Vagina (tissue), 2 donors: ENCODE measurements around the gene TUBGCP2. TPM values are rescaled to one million over a fixed set of nuclear protein-coding genes. Genes with fewer than 3 reads are reported as not detected.
"Not testable (repeated sequence)": the region's sequence is repeated elsewhere in the genome, so short reads cannot be mapped to it uniquely, and the experiment has no call there.

Source experiments
- DNase-seq, 2 donors: peaks; one replicate each; pipeline ENCODE4 v3.0.0-alpha.2; 2017; ENCODE audit errors: extremely low spot score in 2 of 2
- H3K27ac ChIP-seq: fragments of 200-600 bp; sonication (generic); one replicate; pipeline ENCODE4 v1.5.1; 2019
- H3K27me3 ChIP-seq: fragments of 200-600 bp; sonication (generic); one replicate; pipeline ENCODE4 v1.5.1; 2019
- H3K36me3 ChIP-seq, 2 donors: fragments of 200-600 bp; sonication (generic); one replicate each; pipeline ENCODE4 v1.5.1; 2017 to 2019
- H3K4me1 ChIP-seq: fragments of 200-600 bp; sonication (generic); one replicate; pipeline ENCODE4 v1.5.1; 2019
- H3K4me3 ChIP-seq, 2 donors: fragments of 200-600 bp; sonication (generic); 1 replicate in 1 of 2; 2 replicates in 1 of 2; pipeline ENCODE4 v1.5.1; 2016 to 2019
- H3K9me3 ChIP-seq: fragments of 200-600 bp; sonication (generic); one replicate; pipeline ENCODE4 v1.5.1; 2019
- POLR2A ChIP-seq, 2 donors: fragments of 450-650 bp; IDR thresholded peaks; one replicate each; pipeline ENCODE4 v1.6.1; 2017; ENCODE audit warnings: antibody characterized with exemption in 2 of 2, mild to moderate bottlenecking in 2 of 2, moderate library complexity in 2 of 2
- POLR2AphosphoS5 ChIP-seq, 2 donors: sonication (generic); formaldehyde crosslinking; IDR thresholded peaks; one replicate each; pipeline ENCODE4 v1.9.0; 2017; ENCODE audit warnings: antibody characterized with exemption in 2 of 2, mild to moderate bottlenecking in 2 of 2, low read depth in 1 of 2; ENCODE audit not compliant: insufficient read depth in 1 of 2
- intact Hi-C: fragments of 100-400 bp; cut with DNase I; formaldehyde crosslinking; loops from one replicate; pipeline ENCODE4 v1.15.1; 2023
- total RNA-seq: library from RNA; depleted of rRNA; stranded (reverse); fragments of >200 nt; gene quantifications from one replicate; pipeline ENCODE4 v1.2.3, GENCODE V29; 2016
- TF ChIP-seq, protein P1 (sequence below), 3 experiments: fragments of 450-650 bp in 2 of 3; fragments of 200-600 bp in 1 of 3; sonication (generic) in 1 of 3; IDR thresholded peaks; one replicate each; pipeline ENCODE4 v1.5.1; 2017 to 2019; ENCODE audit warnings: antibody characterized with exemption in 3 of 3, mild to moderate bottlenecking in 2 of 3, moderate library complexity in 2 of 3

TUBGCP2 gene
- total RNA-seq, 1 donor from 2014 or later = 41.7 TPM

DNA sequence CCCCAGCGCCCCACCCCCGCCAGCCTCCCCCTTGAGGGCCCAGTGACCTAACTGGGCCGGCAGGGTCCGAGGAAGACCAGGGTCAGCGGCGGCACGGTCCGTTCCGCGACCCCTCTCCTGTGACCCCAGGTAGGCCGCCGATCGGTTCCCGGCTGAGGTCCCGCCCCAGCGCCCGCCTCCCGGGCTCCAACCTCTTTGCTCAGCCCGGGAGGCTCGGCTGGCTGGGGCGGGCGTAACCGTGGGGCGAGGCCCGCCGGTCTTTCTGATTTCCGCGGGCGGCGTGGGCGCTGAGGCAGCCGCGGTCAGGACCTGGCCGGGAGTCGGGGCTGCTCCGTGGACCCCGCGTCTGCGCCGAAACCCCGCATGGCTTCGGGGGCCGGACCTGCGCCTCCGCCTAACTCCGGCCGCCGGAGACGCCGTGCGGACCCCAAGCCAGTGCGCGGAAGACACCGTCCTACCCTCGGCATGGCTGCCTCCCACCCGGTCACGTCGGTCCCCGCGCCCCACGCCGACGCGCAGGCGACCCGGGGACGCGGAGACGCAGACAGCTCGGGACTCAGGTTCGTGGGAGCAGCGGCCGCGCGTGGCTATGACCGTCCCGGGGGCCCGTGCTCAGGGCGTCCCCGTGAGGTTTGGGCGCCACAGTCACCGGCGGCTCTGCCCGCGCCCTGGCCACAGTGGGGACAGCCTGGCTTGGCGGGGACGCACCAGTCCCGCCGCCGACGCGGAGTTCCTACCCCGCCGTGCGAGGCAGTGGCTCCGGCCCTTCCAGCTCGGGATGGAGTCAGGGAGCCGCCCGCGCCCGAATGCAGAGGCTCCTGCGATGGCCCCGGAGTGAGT is 72.1 kb downstream of the TUBGCP2 start:
- no peaks in the 10 kb centered on the region for H3K36me3 ChIP-seq
- peaks cover 18% of the 10 kb centered on the region for H3K27me3 ChIP-seq
- TF ChIP-seq POLR2A (IDR thresholded peaks at IDR 0.05) = no peak
- TF ChIP-seq, protein P1, sequence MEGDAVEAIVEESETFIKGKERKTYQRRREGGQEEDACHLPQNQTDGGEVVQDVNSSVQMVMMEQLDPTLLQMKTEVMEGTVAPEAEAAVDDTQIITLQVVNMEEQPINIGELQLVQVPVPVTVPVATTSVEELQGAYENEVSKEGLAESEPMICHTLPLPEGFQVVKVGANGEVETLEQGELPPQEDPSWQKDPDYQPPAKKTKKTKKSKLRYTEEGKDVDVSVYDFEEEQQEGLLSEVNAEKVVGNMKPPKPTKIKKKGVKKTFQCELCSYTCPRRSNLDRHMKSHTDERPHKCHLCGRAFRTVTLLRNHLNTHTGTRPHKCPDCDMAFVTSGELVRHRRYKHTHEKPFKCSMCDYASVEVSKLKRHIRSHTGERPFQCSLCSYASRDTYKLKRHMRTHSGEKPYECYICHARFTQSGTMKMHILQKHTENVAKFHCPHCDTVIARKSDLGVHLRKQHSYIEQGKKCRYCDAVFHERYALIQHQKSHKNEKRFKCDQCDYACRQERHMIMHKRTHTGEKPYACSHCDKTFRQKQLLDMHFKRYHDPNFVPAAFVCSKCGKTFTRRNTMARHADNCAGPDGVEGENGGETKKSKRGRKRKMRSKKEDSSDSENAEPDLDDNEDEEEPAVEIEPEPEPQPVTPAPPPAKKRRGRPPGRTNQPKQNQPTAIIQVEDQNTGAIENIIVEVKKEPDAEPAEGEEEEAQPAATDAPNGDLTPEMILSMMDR (IDR thresholded peaks at IDR 0.05) = no peak
- H3K27ac ChIP-seq = no peak overlapping the region
- intact Hi-C loops = no loop called here
- peak overlapping the region; percentile 15 to 25 for H3K4me3 ChIP-seq
- no peak for DNase-seq
- H3K9me3 ChIP-seq = no peaks in the 10 kb centered on the region
- peaks cover 29% of the 10 kb centered on the region for H3K4me1 ChIP-seq

DNA sequence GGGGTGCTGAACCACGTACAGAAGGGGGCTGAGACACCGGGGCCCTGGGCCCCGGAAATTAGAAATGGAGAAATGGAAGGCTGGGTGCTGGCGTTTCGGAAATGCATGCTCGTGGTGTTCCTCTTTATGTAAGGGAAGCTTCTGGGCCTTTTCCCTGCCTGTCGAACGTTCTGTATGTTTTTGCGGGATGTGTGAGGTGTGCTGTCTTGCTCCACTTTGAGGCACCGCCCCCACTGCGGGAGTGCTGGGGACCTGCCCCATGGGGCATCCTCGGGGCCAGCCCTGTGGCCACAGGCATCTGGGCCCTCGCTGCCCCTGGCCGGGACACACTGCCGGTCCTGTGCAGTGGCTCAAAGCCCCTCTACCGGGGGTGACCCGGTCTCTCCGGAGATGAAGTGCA is 72.7 kb downstream of the TUBGCP2 start:
- DNase-seq = no peak
- peaks cover 18% of the 10 kb centered on the region for H3K27me3 ChIP-seq
- H3K4me3 ChIP-seq = no peak overlapping the region
- no peak overlapping the region for H3K27ac ChIP-seq
- TF ChIP-seq POLR2A (IDR thresholded peaks at IDR 0.05) (no peak), POLR2AphosphoS5 (IDR thresholded peaks at IDR 0.05; ENCODE audit: insufficient read depth in 1 of 2, low read depth in 1 of 2) (no peak)
- TF ChIP-seq, protein P1 (IDR thresholded peaks at IDR 0.05) = no peak
- H3K4me1 ChIP-seq = peaks cover 24% of the 10 kb centered on the region
- H3K9me3 ChIP-seq = no peaks in the 10 kb centered on the region
- H3K36me3 ChIP-seq = no peaks in the 10 kb centered on the region
- intact Hi-C loops = no loop called here

DNA sequence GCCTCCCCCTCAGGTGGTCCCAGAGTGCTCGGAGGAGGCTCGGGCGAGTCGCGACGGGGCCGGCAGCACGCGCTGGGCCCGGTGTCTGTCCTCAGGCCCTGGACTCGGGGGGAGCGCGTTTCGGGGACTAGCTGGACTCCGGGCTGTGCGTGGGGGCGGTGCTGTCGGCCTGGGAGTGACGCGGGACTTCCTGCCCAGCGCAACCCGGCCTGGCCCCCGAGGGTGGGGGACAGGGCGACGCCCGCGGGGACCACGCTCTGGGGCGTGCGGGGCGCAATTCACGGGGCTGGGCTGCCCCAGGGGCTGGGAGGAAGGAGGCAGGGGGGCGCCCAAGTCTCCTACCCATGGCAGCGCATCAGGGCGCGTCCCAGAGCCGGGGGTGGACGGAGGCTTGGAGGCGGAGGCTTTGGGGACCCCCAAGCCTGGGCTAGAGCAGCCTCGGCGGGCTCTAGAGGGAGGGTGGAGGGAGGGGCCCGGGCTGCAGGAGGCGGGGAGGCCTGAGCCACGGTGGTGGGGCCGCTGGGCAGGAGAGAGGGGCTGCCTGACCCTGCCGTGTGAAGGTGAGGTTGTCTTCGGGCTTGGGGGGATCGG is 73.3 kb downstream of the TUBGCP2 start:
- intact Hi-C loops = no loop called here
- Histone ChIP-seq H3K4me3 (peak overlapping the region in 1 of 2 donors; percentile 6), H3K9me3 (no peaks in the 10 kb centered on the region), H3K36me3 (no peaks in the 10 kb centered on the region), H3K27ac (no peak overlapping the region), H3K4me1 (peaks cover 24% of the 10 kb centered on the region), H3K27me3 (peaks cover 18% of the 10 kb centered on the region)
- TF ChIP-seq POLR2A (IDR thresholded peaks at IDR 0.05) (no peak), POLR2AphosphoS5 (IDR thresholded peaks at IDR 0.05; ENCODE audit: insufficient read depth in 1 of 2, low read depth in 1 of 2) (no peak)
- TF ChIP-seq, protein P1 (IDR thresholded peaks at IDR 0.05) = no peak
- no peak for DNase-seq

DNA sequence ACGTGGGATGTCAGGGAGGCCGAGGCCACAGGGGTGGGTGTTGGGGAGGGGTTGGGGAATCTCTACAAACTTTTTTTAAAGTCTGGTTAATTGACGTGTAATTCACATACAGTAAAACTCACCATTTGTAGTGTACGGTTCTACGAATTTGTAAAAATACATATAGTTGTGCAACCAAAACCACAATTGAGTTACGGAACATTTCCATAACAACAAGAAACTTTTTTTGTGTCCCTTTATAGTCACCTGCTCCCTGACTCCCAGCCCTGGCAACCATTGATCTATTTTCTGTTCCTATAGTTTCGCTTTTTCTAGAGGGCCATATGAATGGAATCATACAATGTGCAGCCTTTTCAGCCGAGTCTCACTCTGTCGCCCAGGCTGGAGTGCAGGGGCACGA is 73.9 kb downstream of the TUBGCP2 start:
- peaks cover 26% of the 10 kb centered on the region for H3K4me1 ChIP-seq
- H3K4me3 ChIP-seq, H3K36me3 ChIP-seq, H3K27ac ChIP-seq, intact Hi-C loops, DNase-seq, H3K9me3 ChIP-seq: not testable (repeated sequence)
- peaks cover 18% of the 10 kb centered on the region for H3K27me3 ChIP-seq

DNA sequence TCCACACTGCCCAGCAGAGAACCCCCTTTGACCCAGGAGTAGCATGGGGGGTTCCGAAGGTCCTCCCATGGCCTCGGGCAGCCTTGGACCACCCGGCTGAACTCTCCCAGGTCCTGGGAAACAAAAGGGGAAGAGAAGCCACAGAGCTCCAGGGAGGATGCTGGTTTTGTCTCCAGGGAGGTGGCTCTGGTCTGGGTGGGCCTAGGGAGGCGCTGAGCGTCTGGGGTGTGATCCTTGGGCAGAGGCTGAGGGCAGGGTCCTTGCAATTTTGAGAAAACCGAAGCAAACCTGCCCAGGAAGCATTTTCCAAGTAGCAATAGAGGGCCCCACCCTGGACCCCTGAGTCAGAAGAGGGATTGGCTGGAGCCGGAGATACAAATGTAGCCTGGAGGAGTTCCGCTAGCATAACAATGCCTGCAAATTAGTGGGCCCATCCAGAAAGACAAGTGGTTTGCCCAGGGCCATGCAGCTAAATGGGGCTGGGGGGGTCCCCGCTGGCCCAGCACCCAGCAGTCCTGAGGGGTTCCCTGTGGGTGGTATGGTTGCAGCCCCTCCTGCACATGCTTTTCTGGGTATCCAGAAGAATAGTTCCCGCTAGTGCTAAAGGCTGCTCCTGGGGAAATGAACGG is 76.6 kb downstream of the TUBGCP2 start:
- Histone ChIP-seq H3K9me3 (no peaks in the 10 kb centered on the region), H3K4me3 (no peak overlapping the region), H3K36me3 (no peaks in the 10 kb centered on the region), H3K4me1 (peaks cover 21% of the 10 kb centered on the region), H3K27me3 (peaks cover 15% of the 10 kb centered on the region), H3K27ac (no peak overlapping the region)
- intact Hi-C loops = no loop called here
- TF ChIP-seq POLR2A (IDR thresholded peaks at IDR 0.05) (no peak), POLR2AphosphoS5 (IDR thresholded peaks at IDR 0.05; ENCODE audit: insufficient read depth in 1 of 2, low read depth in 1 of 2) (no peak)
- TF ChIP-seq, protein P1 (IDR thresholded peaks at IDR 0.05) = no peak
- DNase-seq = no peak
